ENCODE data around the gene ATP8A2. TPM values are rescaled to one million over a fixed set of nuclear protein-coding genes. Genes with fewer than 3 reads are reported as not detected.

The ATP8A2 gene
- total RNA-seq, 1 donor = 0.72 TPM

DNA sequence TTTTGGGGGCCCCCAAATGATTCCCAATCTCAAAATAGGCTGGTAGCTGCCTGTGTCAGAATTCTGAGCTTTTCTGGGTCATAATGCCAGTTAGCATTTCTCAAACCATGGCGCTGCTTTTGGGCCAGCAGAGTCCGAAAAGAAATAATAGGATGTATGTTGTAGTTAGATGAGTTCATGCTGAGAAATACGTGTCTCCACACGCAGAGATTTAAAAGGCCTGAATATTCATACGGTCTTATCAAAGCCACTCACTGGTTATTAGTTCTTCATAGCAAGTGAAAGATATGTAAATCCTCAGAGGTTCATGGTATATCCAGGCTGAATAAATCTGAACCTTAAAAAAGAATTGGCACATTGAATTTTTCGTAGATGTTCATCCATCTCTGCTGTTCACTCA, 555.6 kb downstream of the ATP8A2 start:
- Histone ChIP-seq H3K9me3 (ENCODE audit: low read depth, low read length) (no peaks in the 10 kb centered on the region), H2AFZ (ENCODE audit: low read length) (no peak overlapping the region), H3K4me3 (ENCODE audit: insufficient read depth, low read length) (no peak overlapping the region), H3K4me2 (ENCODE audit: insufficient read depth, low read length) (no peak overlapping the region), H3K27ac (ENCODE audit: low read depth, low read length) (no peak overlapping the region), H3K4me1 (ENCODE audit: insufficient read depth, low read length) (no peaks in the 10 kb centered on the region), H4K20me1 (ENCODE audit: insufficient read depth, low read length) (no peaks in the 10 kb centered on the region), H3K27me3 (ENCODE audit: insufficient read depth, low read length) (peaks cover 9% of the 10 kb centered on the region), H3K79me2 (ENCODE audit: insufficient read depth, low read length) (no peaks in the 10 kb centered on the region), H3K36me3 (ENCODE audit: insufficient read depth, low read length) (no peaks in the 10 kb centered on the region)
- no peak for DNase-seq (ENCODE audit: insufficient read length, low spot score, missing footprints)
- TF ChIP-seq, protein P1, sequence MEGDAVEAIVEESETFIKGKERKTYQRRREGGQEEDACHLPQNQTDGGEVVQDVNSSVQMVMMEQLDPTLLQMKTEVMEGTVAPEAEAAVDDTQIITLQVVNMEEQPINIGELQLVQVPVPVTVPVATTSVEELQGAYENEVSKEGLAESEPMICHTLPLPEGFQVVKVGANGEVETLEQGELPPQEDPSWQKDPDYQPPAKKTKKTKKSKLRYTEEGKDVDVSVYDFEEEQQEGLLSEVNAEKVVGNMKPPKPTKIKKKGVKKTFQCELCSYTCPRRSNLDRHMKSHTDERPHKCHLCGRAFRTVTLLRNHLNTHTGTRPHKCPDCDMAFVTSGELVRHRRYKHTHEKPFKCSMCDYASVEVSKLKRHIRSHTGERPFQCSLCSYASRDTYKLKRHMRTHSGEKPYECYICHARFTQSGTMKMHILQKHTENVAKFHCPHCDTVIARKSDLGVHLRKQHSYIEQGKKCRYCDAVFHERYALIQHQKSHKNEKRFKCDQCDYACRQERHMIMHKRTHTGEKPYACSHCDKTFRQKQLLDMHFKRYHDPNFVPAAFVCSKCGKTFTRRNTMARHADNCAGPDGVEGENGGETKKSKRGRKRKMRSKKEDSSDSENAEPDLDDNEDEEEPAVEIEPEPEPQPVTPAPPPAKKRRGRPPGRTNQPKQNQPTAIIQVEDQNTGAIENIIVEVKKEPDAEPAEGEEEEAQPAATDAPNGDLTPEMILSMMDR (IDR thresholded peaks at IDR 0.05; ENCODE audit: extremely low read depth, low read depth, low read length) = no peak

DNA sequence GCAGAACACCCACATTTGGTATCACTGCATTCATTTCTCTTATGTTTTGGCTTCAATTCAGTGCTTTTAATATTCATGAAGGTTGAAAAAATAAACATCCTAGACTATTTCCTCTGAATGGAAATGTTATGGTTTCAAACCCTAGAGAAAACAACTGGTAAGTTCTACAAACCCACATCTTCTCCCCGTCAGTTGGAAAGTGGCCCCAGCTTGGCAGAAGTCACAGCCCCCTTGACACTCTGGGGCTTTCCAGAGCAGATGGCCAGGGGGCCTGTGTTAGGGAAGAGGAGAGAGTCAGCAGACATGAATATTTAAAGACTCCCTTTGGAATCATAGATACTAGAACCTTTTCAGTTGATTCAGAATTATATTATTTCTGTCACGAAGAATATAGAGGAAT, 556.2 kb downstream of the ATP8A2 start:
- no peak overlapping the region for H3K4me3 ChIP-seq (ENCODE audit: insufficient read depth, low read length)
- no peak overlapping the region for H3K27ac ChIP-seq (ENCODE audit: low read depth, low read length)
- no peak overlapping the region for H2AFZ ChIP-seq (ENCODE audit: low read length)
- TF ChIP-seq, protein P1 (IDR thresholded peaks at IDR 0.05; ENCODE audit: extremely low read depth, low read depth, low read length) = no peak
- no peak overlapping the region for H3K4me2 ChIP-seq (ENCODE audit: insufficient read depth, low read length)
- no peaks in the 10 kb centered on the region for H4K20me1 ChIP-seq (ENCODE audit: insufficient read depth, low read length)
- H3K9me3 ChIP-seq (ENCODE audit: low read depth, low read length) = no peaks in the 10 kb centered on the region
- no peaks in the 10 kb centered on the region for H3K79me2 ChIP-seq (ENCODE audit: insufficient read depth, low read length)
- H3K36me3 ChIP-seq (ENCODE audit: insufficient read depth, low read length) = no peaks in the 10 kb centered on the region
- H3K27me3 ChIP-seq (ENCODE audit: insufficient read depth, low read length) = peaks cover 9% of the 10 kb centered on the region
- no peak for DNase-seq (ENCODE audit: insufficient read length, low spot score, missing footprints)
- H3K4me1 ChIP-seq (ENCODE audit: insufficient read depth, low read length) = no peaks in the 10 kb centered on the region

GRCh38 chr13:25928941-25929505, 557.2 kb downstream of the ATP8A2 start:
- Histone ChIP-seq H3K27ac (ENCODE audit: low read depth, low read length) (no peak overlapping the region), H3K27me3 (ENCODE audit: insufficient read depth, low read length) (peaks cover 9% of the 10 kb centered on the region), H3K79me2 (ENCODE audit: insufficient read depth, low read length) (no peaks in the 10 kb centered on the region), H3K4me2 (ENCODE audit: insufficient read depth, low read length) (no peak overlapping the region), H3K36me3 (ENCODE audit: insufficient read depth, low read length) (no peaks in the 10 kb centered on the region), H3K4me1 (ENCODE audit: insufficient read depth, low read length) (no peaks in the 10 kb centered on the region), H2AFZ (ENCODE audit: low read length) (no peak overlapping the region), H3K9me3 (ENCODE audit: low read depth, low read length) (no peaks in the 10 kb centered on the region), H4K20me1 (ENCODE audit: insufficient read depth, low read length) (no peaks in the 10 kb centered on the region), H3K4me3 (ENCODE audit: insufficient read depth, low read length) (no peak overlapping the region)
- TF ChIP-seq, protein P1 (IDR thresholded peaks at IDR 0.05; ENCODE audit: extremely low read depth, low read depth, low read length) = no peak
- DNase-seq (ENCODE audit: insufficient read length, low spot score, missing footprints) = no peak

- Histone ChIP-seq H3K79me2 (ENCODE audit: insufficient read depth, low read length) (no peaks in the 10 kb centered on the region), H4K20me1 (ENCODE audit: insufficient read depth, low read length) (no peaks in the 10 kb centered on the region), H3K36me3 (ENCODE audit: insufficient read depth, low read length) (no peaks in the 10 kb centered on the region), H3K9me3 (ENCODE audit: low read depth, low read length) (no peaks in the 10 kb centered on the region), H3K27me3 (ENCODE audit: insufficient read depth, low read length) (peaks cover 9% of the 10 kb centered on the region), H3K27ac (ENCODE audit: low read depth, low read length) (no peak overlapping the region), H3K4me2 (ENCODE audit: insufficient read depth, low read length) (no peak overlapping the region), H3K4me1 (ENCODE audit: insufficient read depth, low read length) (no peaks in the 10 kb centered on the region), H2AFZ (ENCODE audit: low read length) (no peak overlapping the region), H3K4me3 (ENCODE audit: insufficient read depth, low read length) (no peak overlapping the region)
- TF ChIP-seq, protein P1 (IDR thresholded peaks at IDR 0.05; ENCODE audit: extremely low read depth, low read depth, low read length) = no peak
- no peak for DNase-seq (ENCODE audit: insufficient read length, low spot score, missing footprints)
Observed at GRCh38 chr13:25929816-25930215, 558.0 kb downstream of the ATP8A2 start.

Data from osteoblast (primary cell).